HepG2 (cell line): ENCODE results near the gene CCDC14. TPM values are rescaled to one million over a fixed set of nuclear protein-coding genes. Genes with fewer than 3 reads are reported as not detected.

Experiments used
- ATAC-seq: fragments of 200-7000 bp; cut with Tn5 transposase; 3 replicates; pipeline ENCODE4 v1.9.1; 2020; ENCODE audit warnings: mild to moderate bottlenecking, moderate library complexity
- BruUV-seq: library from RNA; stranded (reverse); fragments of 400-500 nt; replicated peaks from 2 replicates; lab custom pipeline; 2021; lab: Mats Ljungman, UMichigan
- CTCF ChIA-PET: fragments of 300-600 bp; formaldehyde crosslinking; extraction: SDS; loops from one replicate; lab custom pipeline; 2021; ENCODE audit warnings: low total read pairs, inconsistent platforms, low intra/inter-chr PET ratio; lab: Yijun Ruan, JAX
- POLR2A ChIA-PET: fragments of 350-600 bp; sonication (Branson Sonifier 250); formaldehyde crosslinking; loops from one replicate; lab custom pipeline; 2020; ENCODE audit warnings: antibody characterized with exemption, inconsistent platforms; lab: Yijun Ruan, JAX
- DNase-seq: peaks from one replicate; pipeline ENCODE4 v3.0.0-alpha.2; 2015; ENCODE audit warnings: low spot score
- FAIRE-seq: peaks from 3 replicates; lab custom pipeline; 2011; peaks lifted over from hg19 to GRCh38; lab: Jason Lieb, UNC
- H2AFZ ChIP-seq: one replicate; pipeline ENCODE4 v1.6.1; 2011; ENCODE audit warnings: low read length, inconsistent platforms
- H3K27ac ChIP-seq: fragments of 300-600 bp; 3 replicates; pipeline ENCODE4 v1.8.0; 2011; ENCODE audit warnings: mixed run types, mild to moderate bottlenecking, mixed read lengths, low read length, inconsistent platforms; ENCODE audit not compliant: insufficient read depth; ENCODE audit errors: extremely low read length
- H3K27me3 ChIP-seq, 2 experiments: fragments of 200-600 bp in 1 of 2; 2 replicates in 1 of 2; 3 replicates in 1 of 2; pipeline versions ENCODE4 v1.6.0 to v1.8.0; 2011; ENCODE audit warnings: low read length in 2 of 2, mild to moderate bottlenecking in 2 of 2, moderate library complexity in 2 of 2, inconsistent platforms in 1 of 2; ENCODE audit not compliant: insufficient read depth in 2 of 2, control insufficient read depth in 1 of 2
- H3K36me3 ChIP-seq, 2 experiments: fragments of 200-600 bp in 1 of 2; replicated peaks in 1 of 2; 2 replicates in 1 of 2; 3 replicates in 1 of 2; pipeline versions ENCODE4 v1.5.1 to v1.8.0; 2011; ENCODE audit warnings: low read length in 2 of 2, inconsistent platforms in 1 of 2; ENCODE audit not compliant: insufficient read depth in 2 of 2, control insufficient read depth in 1 of 2
- H3K4me1 ChIP-seq: 2 replicates; pipeline ENCODE4 v1.5.1; 2012; ENCODE audit warnings: low read length, inconsistent platforms; ENCODE audit not compliant: insufficient read depth
- H3K4me2 ChIP-seq: 2 replicates; pipeline ENCODE4 v1.6.0; 2011; ENCODE audit warnings: low read depth, low read length, inconsistent platforms
- H3K4me3 ChIP-seq, 3 experiments: fragments of 200-600 bp in 1 of 3; sonication (generic), shearing (Covaris generic) in 1 of 3; replicated peaks in 1 of 3; 2 replicates each; pipeline ENCODE4 v1.5.1; 2011 to 2016; ENCODE audit warnings: low read length in 3 of 3, inconsistent platforms in 2 of 3, low read depth in 2 of 3, mild to moderate bottlenecking in 2 of 3, control low read depth in 1 of 3, mixed read lengths in 1 of 3; ENCODE audit not compliant: insufficient read depth in 1 of 3
- H3K79me2 ChIP-seq: one replicate; pipeline ENCODE4 v1.6.1; 2011; ENCODE audit warnings: low read length, inconsistent platforms; ENCODE audit not compliant: insufficient read depth
- H3K9ac ChIP-seq: 2 replicates; pipeline ENCODE4 v1.6.0; 2011; ENCODE audit warnings: mild to moderate bottlenecking, low read depth, low read length, inconsistent platforms; ENCODE audit not compliant: insufficient read depth
- H3K9me3 ChIP-seq: 2 replicates; pipeline ENCODE4 v1.5.1; 2012; ENCODE audit warnings: mild to moderate bottlenecking, low read length
- H4K20me1 ChIP-seq: 2 replicates; pipeline ENCODE4 v1.6.0; 2011; ENCODE audit warnings: inconsistent platforms, mild to moderate bottlenecking, low read length, moderate library complexity; ENCODE audit not compliant: insufficient read depth
- FOXA3 ChIP-seq: IDR thresholded peaks from 2 replicates; pipeline ENCODE4 v1.6.1; 2016; ENCODE audit warnings: missing genetic modification reagents, missing compliant biosample characterization
- JDP2 ChIP-seq: sonication (generic); formaldehyde crosslinking; IDR thresholded peaks from 2 replicates; pipeline ENCODE4 v1.8.1; 2022; ENCODE audit warnings: missing genetic modification reagents, borderline replicate concordance
- MED8 ChIP-seq: sonication (generic); formaldehyde crosslinking; IDR thresholded peaks from 2 replicates; pipeline ENCODE4 v1.8.1; 2023; ENCODE audit warnings: mild to moderate bottlenecking, missing genetic modification reagents; ENCODE audit not compliant: insufficient replicate concordance
- NCOA2 ChIP-seq: sonication (generic); formaldehyde crosslinking; IDR thresholded peaks from 2 replicates; pipeline ENCODE4 v1.8.0; 2022; ENCODE audit warnings: inconsistent platforms
- SRSF9 ChIP-seq: fragments of 200-400 bp; formaldehyde crosslinking; IDR thresholded peaks from 2 replicates; pipeline ENCODE4 v1.6.1; 2018; ENCODE audit warnings: borderline replicate concordance, mild to moderate bottlenecking, low read depth, low read length; ENCODE audit not compliant: insufficient read depth, poor library complexity, severe bottlenecking
- ZBTB7A ChIP-seq: sonication (generic); formaldehyde crosslinking; IDR thresholded peaks from 2 replicates; pipeline ENCODE4 v1.8.0; 2022; ENCODE audit warnings: mild to moderate bottlenecking, missing genetic modification reagents
- ZNF484 ChIP-seq: sonication (generic); formaldehyde crosslinking; IDR thresholded peaks from 2 replicates; pipeline ENCODE4 v1.5.1; 2020; ENCODE audit warnings: mild to moderate bottlenecking, low read depth, missing genetic modification reagents, borderline replicate concordance
- ZNF501 ChIP-seq: sonication (generic); formaldehyde crosslinking; IDR thresholded peaks from 2 replicates; pipeline ENCODE4 v1.5.1; 2020; ENCODE audit warnings: mild to moderate bottlenecking, moderate library complexity, missing genetic modification reagents
- ZNF557 ChIP-seq: sonication (generic); formaldehyde crosslinking; IDR thresholded peaks from 2 replicates; pipeline ENCODE4 v1.4.0; 2020; ENCODE audit warnings: missing genetic modification reagents
- ZNF839 ChIP-seq: sonication (generic); formaldehyde crosslinking; IDR thresholded peaks from 2 replicates; pipeline ENCODE4 v1.4.0; 2020; ENCODE audit warnings: missing genetic modification reagents, mild to moderate bottlenecking, borderline replicate concordance
- WGBS: methylation state at CpG from one replicate; pipeline ENCODE4 v1.1.6; 2017; ENCODE audit warnings: low lambda C conversion rate; 5-methylcytosine and 5-hydroxymethylcytosine counted together
- in situ Hi-C: cut with HindIII; loops from 2 replicates; pipeline ENCODE4 v1.10.0; 2017; ENCODE audit warnings: low pct_unique_long_range_greater_than_20kb; ENCODE audit not compliant: extremely low pct_ligation_motif_present
- intact Hi-C: fragments of 100-400 bp; cut with micrococcal nuclease; formaldehyde crosslinking; loops from one replicate; pipeline ENCODE4 v1.10.0; 2022; ENCODE audit not compliant: unreplicated experiment
- polyA plus RNA-seq, 8 experiments: library from polyadenylated mRNA; depleted of rRNA in 3 of 8; stranded (reverse) in 7 of 8; unstranded in 1 of 8; fragments of >200 nt; fragmentation: Illumina TruSeq in 4 of 8; extraction: Trizol in 4 of 8; gene quantifications; 2 replicates each; pipeline versions ENCODE4 v1.2.1 to v1.2.3, GENCODE V29; 2011 to 2016; ENCODE audit warnings: low read depth in 4 of 8, missing spikeins in 1 of 8, mixed read lengths in 1 of 8; ENCODE audit not compliant: insufficient read depth in 1 of 8
- total RNA-seq, 5 experiments: library from RNA; depleted of rRNA; stranded (reverse); fragments of >200 nt; fragmentation: Illumina TruSeq; extraction: Trizol; gene quantifications; 2 replicates each; pipeline ENCODE4 v1.2.3, GENCODE V29; 2016; ENCODE audit warnings: low read depth in 1 of 5
- TF ChIP-seq, protein P1 (sequence below): sonication (generic); formaldehyde crosslinking; IDR thresholded peaks from 2 replicates; pipeline ENCODE4 v1.8.1; 2022; ENCODE audit warnings: low read depth, mild to moderate bottlenecking, missing genetic modification reagents
- TF ChIP-seq, protein P2 (sequence below): fragments of 450-650 bp; IDR thresholded peaks from 2 replicates; pipeline ENCODE4 v1.6.1; 2017; ENCODE audit warnings: mild to moderate bottlenecking

CCDC14 gene
- total and polyA plus RNA-seq, 2 of the 13 experiments (the other 11 are each of a cell fraction or from before 2014, with no cell fraction given): 48.7 to 49.0 TPM

DNA sequence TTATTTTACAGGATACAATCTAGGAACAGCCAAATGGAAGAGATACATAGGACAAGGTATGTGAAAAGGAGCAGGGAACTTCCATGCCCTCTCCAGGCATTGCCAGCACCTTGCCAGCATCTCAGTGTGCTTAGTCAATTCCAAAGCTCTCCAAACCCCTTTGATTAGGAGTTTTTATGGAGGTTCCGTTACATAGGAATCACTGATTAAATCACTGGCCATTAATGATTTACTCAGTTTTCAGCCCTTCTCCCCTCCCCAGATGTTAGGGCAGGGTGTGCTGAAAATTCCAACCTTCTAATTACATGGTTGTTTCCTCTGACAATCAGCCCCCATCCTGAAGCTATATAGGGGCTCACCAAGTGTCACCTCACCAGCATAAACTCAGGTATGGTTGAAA is 88.4 kb downstream of the CCDC14 start:
- BruUV-seq: no TSS peak
- H3K79me2 ChIP-seq: no peaks in the 10 kb centered on the region
- no peak overlapping the region for H3K9ac ChIP-seq
- WGBS: 57% methylated on average over 1 of the region's 1 CpG
- TF ChIP-seq ZNF557 (CRISPR knock-in tag): no peak
- TF ChIP-seq FOXA3 (CRISPR knock-in tag): no peak
- no peak for TF ChIP-seq NCOA2 (CRISPR knock-in tag)
- TF ChIP-seq ZNF501 (CRISPR knock-in tag): no peak
- TF ChIP-seq MED8 (CRISPR knock-in tag): no peak
- TF ChIP-seq ZNF484 (CRISPR knock-in tag): no peak
- TF ChIP-seq, protein P1, sequence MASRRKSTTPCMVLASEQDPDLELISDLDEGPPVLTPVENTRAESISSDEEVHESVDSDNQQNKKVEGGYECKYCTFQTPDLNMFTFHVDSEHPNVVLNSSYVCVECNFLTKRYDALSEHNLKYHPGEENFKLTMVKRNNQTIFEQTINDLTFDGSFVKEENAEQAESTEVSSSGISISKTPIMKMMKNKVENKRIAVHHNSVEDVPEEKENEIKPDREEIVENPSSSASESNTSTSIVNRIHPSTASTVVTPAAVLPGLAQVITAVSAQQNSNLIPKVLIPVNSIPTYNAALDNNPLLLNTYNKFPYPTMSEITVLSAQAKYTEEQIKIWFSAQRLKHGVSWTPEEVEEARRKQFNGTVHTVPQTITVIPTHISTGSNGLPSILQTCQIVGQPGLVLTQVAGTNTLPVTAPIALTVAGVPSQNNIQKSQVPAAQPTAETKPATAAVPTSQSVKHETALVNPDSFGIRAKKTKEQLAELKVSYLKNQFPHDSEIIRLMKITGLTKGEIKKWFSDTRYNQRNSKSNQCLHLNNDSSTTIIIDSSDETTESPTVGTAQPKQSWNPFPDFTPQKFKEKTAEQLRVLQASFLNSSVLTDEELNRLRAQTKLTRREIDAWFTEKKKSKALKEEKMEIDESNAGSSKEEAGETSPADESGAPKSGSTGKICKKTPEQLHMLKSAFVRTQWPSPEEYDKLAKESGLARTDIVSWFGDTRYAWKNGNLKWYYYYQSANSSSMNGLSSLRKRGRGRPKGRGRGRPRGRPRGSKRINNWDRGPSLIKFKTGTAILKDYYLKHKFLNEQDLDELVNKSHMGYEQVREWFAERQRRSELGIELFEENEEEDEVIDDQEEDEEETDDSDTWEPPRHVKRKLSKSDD (CRISPR knock-in tag): no peak
- TF ChIP-seq SRSF9: no peak
- no peak for TF ChIP-seq ZNF839 (CRISPR knock-in tag)
- TF ChIP-seq JDP2: no peak
- TF ChIP-seq ZBTB7A: no peak
- TF ChIP-seq, protein P2, sequence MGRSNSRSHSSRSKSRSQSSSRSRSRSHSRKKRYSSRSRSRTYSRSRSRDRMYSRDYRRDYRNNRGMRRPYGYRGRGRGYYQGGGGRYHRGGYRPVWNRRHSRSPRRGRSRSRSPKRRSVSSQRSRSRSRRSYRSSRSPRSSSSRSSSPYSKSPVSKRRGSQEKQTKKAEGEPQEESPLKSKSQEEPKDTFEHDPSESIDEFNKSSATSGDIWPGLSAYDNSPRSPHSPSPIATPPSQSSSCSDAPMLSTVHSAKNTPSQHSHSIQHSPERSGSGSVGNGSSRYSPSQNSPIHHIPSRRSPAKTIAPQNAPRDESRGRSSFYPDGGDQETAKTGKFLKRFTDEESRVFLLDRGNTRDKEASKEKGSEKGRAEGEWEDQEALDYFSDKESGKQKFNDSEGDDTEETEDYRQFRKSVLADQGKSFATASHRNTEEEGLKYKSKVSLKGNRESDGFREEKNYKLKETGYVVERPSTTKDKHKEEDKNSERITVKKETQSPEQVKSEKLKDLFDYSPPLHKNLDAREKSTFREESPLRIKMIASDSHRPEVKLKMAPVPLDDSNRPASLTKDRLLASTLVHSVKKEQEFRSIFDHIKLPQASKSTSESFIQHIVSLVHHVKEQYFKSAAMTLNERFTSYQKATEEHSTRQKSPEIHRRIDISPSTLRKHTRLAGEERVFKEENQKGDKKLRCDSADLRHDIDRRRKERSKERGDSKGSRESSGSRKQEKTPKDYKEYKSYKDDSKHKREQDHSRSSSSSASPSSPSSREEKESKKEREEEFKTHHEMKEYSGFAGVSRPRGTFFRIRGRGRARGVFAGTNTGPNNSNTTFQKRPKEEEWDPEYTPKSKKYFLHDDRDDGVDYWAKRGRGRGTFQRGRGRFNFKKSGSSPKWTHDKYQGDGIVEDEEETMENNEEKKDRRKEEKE: no peak
- TF ChIP-seq, all 625 proteins: peak for 0
- CTCF ChIA-PET: no interaction called here
- H3K4me1 ChIP-seq: no peaks in the 10 kb centered on the region
- no peaks in the 10 kb centered on the region for H3K9me3 ChIP-seq
- ATAC-seq: no peak
- POLR2A ChIA-PET: no interaction called here
- in situ Hi-C loops: no loop called here
- H3K27ac ChIP-seq: no peak overlapping the region
- no peaks in the 10 kb centered on the region for H3K36me3 ChIP-seq
- no peak overlapping the region for H2AFZ ChIP-seq
- H3K4me3 ChIP-seq: no peak overlapping the region
- no peaks in the 10 kb centered on the region; a peak in 2 of 5 replicates for H3K27me3 ChIP-seq
- H3K4me2 ChIP-seq: no peak overlapping the region
- no peaks in the 10 kb centered on the region for H4K20me1 ChIP-seq
- intact Hi-C loops: no loop called here
- no peak for DNase-seq
- FAIRE-seq: no peak
